ENCODE results near the gene EN2. TPM values are rescaled to one million over a fixed set of nuclear protein-coding genes. Genes with fewer than 3 reads are reported as not detected.

Gene EN2
- total RNA-seq, 6 experiments from 2014 or later: not detected

DNA sequence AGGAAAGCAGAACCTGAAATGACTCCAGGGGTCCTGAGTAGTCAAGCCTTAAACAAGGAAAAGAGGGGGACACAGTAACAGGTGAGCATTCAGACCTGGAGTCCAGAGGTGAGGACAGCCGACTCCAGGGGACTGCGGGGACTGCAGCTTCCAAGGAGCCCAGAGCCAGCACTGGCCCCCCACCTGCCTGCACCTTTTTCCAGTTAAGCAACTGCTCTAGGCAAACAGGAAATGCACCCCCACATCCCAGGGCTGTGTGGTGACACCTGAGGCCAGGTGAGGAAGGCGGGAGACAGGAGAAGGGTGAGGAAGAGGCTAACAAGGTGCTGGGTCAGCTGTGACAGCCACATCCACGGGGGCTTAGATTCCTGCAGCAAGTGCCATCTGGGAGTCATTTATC lies 20.1 kb upstream of the EN2 start:
- no peaks in the 10 kb centered on the region for H3K27me3 ChIP-seq
- DNase-seq (peak in 1 of 3 donors; percentile 24), ATAC-seq (no peak)
- intact Hi-C loops (cut with DNase I): no loop called here
- TF ChIP-seq CTCF (IDR thresholded peaks at IDR 0.05) (no peak), POLR2A (IDR thresholded peaks at IDR 0.05) (no peak)
- H3K4me1 ChIP-seq: no peaks in the 10 kb centered on the region
- H3K4me3 ChIP-seq: no peak overlapping the region
- H3K9me3 ChIP-seq: no peaks in the 10 kb centered on the region
- no peak overlapping the region for H3K27ac ChIP-seq
- no peaks in the 10 kb centered on the region for H3K36me3 ChIP-seq
- WGBS (ENCODE audit: insufficient coverage, low coverage, low lambda C conversion rate, missing lambda C conversion rate): 63% methylated on average over 1 of the region's 4 CpGs

DNA sequence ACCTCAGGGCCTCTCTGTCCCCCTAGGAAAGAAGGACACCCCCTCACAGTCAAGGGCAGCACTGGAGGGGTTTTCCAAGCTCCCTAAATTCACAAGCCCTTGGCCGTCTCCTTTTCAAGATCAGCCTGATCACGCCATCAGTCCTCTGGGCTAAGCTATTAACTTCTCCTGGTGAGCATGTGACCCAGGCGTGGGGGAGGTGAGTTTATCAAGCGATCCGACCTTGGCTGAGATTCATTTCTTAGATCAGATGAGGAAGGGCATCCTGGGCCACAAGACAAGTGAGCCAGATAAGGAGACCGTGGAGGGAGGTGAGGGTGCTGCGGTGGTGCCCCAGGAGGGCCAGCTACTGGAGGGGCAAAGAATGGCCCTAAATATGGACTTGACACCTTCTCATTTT lies 19.2 kb upstream of the EN2 start:
- H3K4me3 ChIP-seq: no peak overlapping the region
- DNase-seq (peak in 1 of 3 donors; percentile 24), ATAC-seq (no peak)
- intact Hi-C loops (cut with DNase I): no loop called here
- H3K27me3 ChIP-seq: no peaks in the 10 kb centered on the region
- no peak overlapping the region for H3K27ac ChIP-seq
- 26% methylated on average over 6 of the region's 7 CpGs for WGBS (ENCODE audit: insufficient coverage, low coverage, low lambda C conversion rate, missing lambda C conversion rate)
- no peaks in the 10 kb centered on the region for H3K4me1 ChIP-seq
- no peak for TF ChIP-seq CTCF (IDR thresholded peaks at IDR 0.05)
- TF ChIP-seq POLR2A (IDR thresholded peaks at IDR 0.05): no peak
- no peaks in the 10 kb centered on the region for H3K36me3 ChIP-seq
- H3K9me3 ChIP-seq: no peaks in the 10 kb centered on the region

DNA sequence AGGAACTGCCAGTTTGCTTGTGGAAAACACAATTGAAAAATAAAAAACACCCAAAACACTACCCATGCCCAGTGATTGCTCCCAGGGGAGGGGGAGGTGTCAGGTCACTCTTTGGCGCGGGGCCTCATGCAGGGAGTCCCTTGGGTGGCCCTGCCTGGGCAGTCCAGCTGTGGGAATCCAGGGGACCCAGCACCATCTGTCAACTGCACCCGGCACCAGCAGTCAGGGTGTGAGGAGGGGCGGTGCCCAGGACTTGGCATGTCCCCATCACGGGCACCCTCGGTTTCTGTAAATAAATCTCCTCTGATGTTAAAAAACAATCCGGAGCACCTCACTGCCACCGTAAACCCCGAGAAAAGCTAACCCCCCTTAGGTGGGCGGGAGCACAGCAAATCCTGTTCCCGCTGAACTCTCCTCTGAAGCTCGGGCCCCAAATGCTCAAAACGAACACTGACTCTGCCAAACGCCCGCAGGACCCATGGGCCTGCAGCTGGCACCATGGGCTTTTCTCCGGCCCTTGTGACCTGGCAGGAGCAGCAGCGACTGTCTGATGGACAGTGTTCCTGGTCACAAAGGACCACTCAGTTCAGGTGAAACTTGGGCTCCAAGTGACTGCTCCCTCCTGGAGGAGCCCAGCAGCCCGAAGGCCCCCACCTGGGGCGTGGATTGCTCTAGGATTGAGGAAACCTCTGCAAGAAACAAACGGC lies 18.5 kb upstream of the EN2 start:
- H3K27ac ChIP-seq: no peak overlapping the region
- H3K36me3 ChIP-seq: no peaks in the 10 kb centered on the region
- 32% methylated on average over 7 of the region's 20 CpGs for WGBS (ENCODE audit: insufficient coverage, low coverage, low lambda C conversion rate, missing lambda C conversion rate)
- ATAC-seq (peak in 1 of 4 donors; percentile 10), DNase-seq (peak in 1 of 3 donors; percentile 42)
- H3K27me3 ChIP-seq: no peaks in the 10 kb centered on the region
- intact Hi-C loops (cut with DNase I): no loop called here
- H3K4me1 ChIP-seq: no peaks in the 10 kb centered on the region
- H3K4me3 ChIP-seq: no peak overlapping the region
- H3K9me3 ChIP-seq: no peaks in the 10 kb centered on the region
- TF ChIP-seq POLR2A (IDR thresholded peaks at IDR 0.05) (no peak), CTCF (IDR thresholded peaks at IDR 0.05) (no peak)

GRCh38 chr7:155440018-155440410 lies 17.9 kb upstream of the EN2 start:
- intact Hi-C loops (cut with DNase I): no loop called here
- 71% methylated on average over 2 of the region's 8 CpGs for WGBS (ENCODE audit: insufficient coverage, low coverage, low lambda C conversion rate, missing lambda C conversion rate)
- Histone ChIP-seq H3K4me3 (no peak overlapping the region), H3K36me3 (no peaks in the 10 kb centered on the region), H3K27ac (no peak overlapping the region), H3K4me1 (no peaks in the 10 kb centered on the region), H3K27me3 (no peaks in the 10 kb centered on the region), H3K9me3 (no peaks in the 10 kb centered on the region)
- DNase-seq: no peak
- TF ChIP-seq CTCF (IDR thresholded peaks at IDR 0.05) (no peak), POLR2A (IDR thresholded peaks at IDR 0.05) (no peak)
- ATAC-seq: no peak

Measured in right lobe of liver (tissue), 6 donors.